ENCODE data around the gene IMP3. TPM values are rescaled to one million over a fixed set of nuclear protein-coding genes. Genes with fewer than 3 reads are reported as not detected.
"Not testable (repeated sequence)": the region's sequence is repeated elsewhere in the genome, so short reads cannot be mapped to it uniquely, and the experiment has no call there.

The IMP3 gene
- total and polyA plus RNA-seq, 8 donors, result 3.5 to 137 (median 74.1) TPM

GRCh38 chr15:75687486-75688277 lies 47.7 kb upstream of the IMP3 start:
- 83 to 93% (median 91%) methylated on average over 20 to 44 of the region's 44 CpGs for WGBS, 5 donors
- H3K9me3 ChIP-seq, result no peaks in the 10 kb centered on the region
- intact Hi-C loops (cut with DNase I; ENCODE audit: low total_unique reads), result loop anchor here (10.0 kb wide), 1 partner anchor 117 kb away; no protein-coding TSS in a partner anchor
- DNase-seq, result no peak
- no peak overlapping the region for H3K27ac ChIP-seq
- no peak overlapping the region for H3K4me3 ChIP-seq
- no peaks in the 10 kb centered on the region for H3K27me3 ChIP-seq
- TF ChIP-seq EP300 (IDR thresholded peaks at IDR 0.05), result no peak
- no peak for TF ChIP-seq CTCF (IDR thresholded peaks at IDR 0.05)
- no peak for TF ChIP-seq POLR2A (IDR thresholded peaks at IDR 0.05)
- no peak for TF ChIP-seq POLR2AphosphoS5 (IDR thresholded peaks at IDR 0.05)
- H3K36me3 ChIP-seq, result peaks cover 4 to 79% (median 45%) of the 10 kb centered on the region in 4 donors
- peaks cover 5 to 28% (median 13%) of the 10 kb centered on the region in 4 donors for H3K4me1 ChIP-seq

- not testable (repeated sequence) for H3K27ac ChIP-seq, H3K4me3 ChIP-seq, H3K27me3 ChIP-seq, H3K9me3 ChIP-seq
- WGBS, 5 donors, result 15 to 34% (median 32%) methylated on average over 10 to 14 of the region's 14 CpGs
- intact Hi-C loops (cut with DNase I; ENCODE audit: low total_unique reads), result loop anchor here (10.0 kb wide), 1 partner anchor 119 kb away; no protein-coding TSS in a partner anchor
- peak in 5 of 7 experiments; percentile 17 to 96 (median 85) for TF ChIP-seq CTCF (IDR thresholded peaks at IDR 0.05)
- Histone ChIP-seq H3K4me1 (peaks cover 9 to 31% (median 17%) of the 10 kb centered on the region in 4 donors), H3K36me3 (peaks cover 4 to 79% (median 48%) of the 10 kb centered on the region in 4 donors)
- peak; percentile 86 to 92 for DNase-seq
These were observed 46.2 kb upstream of the IMP3 start for GRCh38 chr15:75686212-75686642.

- no peaks in the 10 kb centered on the region for H3K27me3 ChIP-seq
- H3K4me1 ChIP-seq, result peaks cover 9 to 31% (median 17%) of the 10 kb centered on the region in 4 donors
- DNase-seq, result no peak
- peaks cover 4 to 80% (median 46%) of the 10 kb centered on the region in 4 donors for H3K36me3 ChIP-seq
- TF ChIP-seq EP300 (IDR thresholded peaks at IDR 0.05), result no peak
- no peak overlapping the region for H3K4me3 ChIP-seq
- intact Hi-C loops (cut with DNase I; ENCODE audit: low total_unique reads), result loop anchor here (10.0 kb wide), 1 partner anchor 120 kb away; no protein-coding TSS in a partner anchor
- no peaks in the 10 kb centered on the region for H3K9me3 ChIP-seq
- no peak overlapping the region for H3K27ac ChIP-seq
- 77 to 91% (median 78%) methylated on average over 4 to 12 of the region's 12 CpGs; no CpG with 5 or more reads in 1 of the 5 donors for WGBS, 5 donors
These were observed 45.2 kb upstream of the IMP3 start for GRCh38 chr15:75685195-75685594.

- H3K4me1 ChIP-seq, result peaks cover 9 to 31% (median 17%) of the 10 kb centered on the region in 4 donors
- DNase-seq, result no peak
- intact Hi-C loops (cut with DNase I; ENCODE audit: low total_unique reads), result loop anchor here (10.0 kb wide), 1 partner anchor 120 kb away; no protein-coding TSS in a partner anchor
- 90 to 94% (median 91%) methylated on average over 10 of the region's 10 CpGs for WGBS, 5 donors
- no peaks in the 10 kb centered on the region for H3K9me3 ChIP-seq
- peaks cover 4 to 74% (median 43%) of the 10 kb centered on the region in 4 donors for H3K36me3 ChIP-seq
- TF ChIP-seq POLR2A (IDR thresholded peaks at IDR 0.05) (no peak), CTCF (IDR thresholded peaks at IDR 0.05) (no peak), POLR2AphosphoS5 (IDR thresholded peaks at IDR 0.05) (no peak), EP300 (IDR thresholded peaks at IDR 0.05) (no peak)
- no peaks in the 10 kb centered on the region for H3K27me3 ChIP-seq
- H3K27ac ChIP-seq, result no peak overlapping the region
- H3K4me3 ChIP-seq, result no peak overlapping the region
These were observed 44.6 kb upstream of the IMP3 start for GRCh38 chr15:75684648-75685047.
